Jurkat, Clone E6-1 (cell line): Measurements from ENCODE around the gene ARL6. TPM values are rescaled to one million over a fixed set of nuclear protein-coding genes. Genes with fewer than 3 reads are reported as not detected.

Experiments
- DNase-seq: peaks from one replicate; pipeline ENCODE4 v3.0.0-alpha.2; 2011; ENCODE audit warnings: low read depth, low spot score
- H3K4me3 ChIP-seq: 2 replicates; pipeline ENCODE4 v1.5.1; 2011; ENCODE audit warnings: mild to moderate bottlenecking, low read length, control low read depth, moderate library complexity
- polyA plus RNA-seq: library from polyadenylated mRNA; unstranded; fragments of >200 nt; gene quantifications from one replicate; pipeline ENCODE4 v1.2.1, GENCODE V29; 2012; ENCODE audit warnings: missing spikeins; ENCODE audit not compliant: insufficient read length, insufficient read depth

Gene ARL6
- 10.4 TPM for polyA plus RNA-seq

GRCh38 chr3:97764407-97765238, at the start of gene ARL6:
TSS of gene ARL6 (plus strand) at chr3:97764758. CDS start at chr3:97768108, 3,350 bp downstream.
- DNase-seq = peak; percentile 67
- H3K4me3 ChIP-seq = peak within 1 kb of the TSS; percentile 74

- H3K4me3 ChIP-seq = no peak overlapping the region
- DNase-seq = peak; percentile 46
These were observed 45.3 kb upstream of the ARL6 start for GRCh38 chr3:97719156-97719821.

- no peak overlapping the region for H3K4me3 ChIP-seq
- DNase-seq = no peak
These were observed 44.1 kb upstream of the ARL6 start for GRCh38 chr3:97720417-97720816.

- H3K4me3 ChIP-seq = no peak overlapping the region
- DNase-seq = no peak
These were observed 43.1 kb upstream of the ARL6 start for GRCh38 chr3:97721446-97721845.

DNA sequence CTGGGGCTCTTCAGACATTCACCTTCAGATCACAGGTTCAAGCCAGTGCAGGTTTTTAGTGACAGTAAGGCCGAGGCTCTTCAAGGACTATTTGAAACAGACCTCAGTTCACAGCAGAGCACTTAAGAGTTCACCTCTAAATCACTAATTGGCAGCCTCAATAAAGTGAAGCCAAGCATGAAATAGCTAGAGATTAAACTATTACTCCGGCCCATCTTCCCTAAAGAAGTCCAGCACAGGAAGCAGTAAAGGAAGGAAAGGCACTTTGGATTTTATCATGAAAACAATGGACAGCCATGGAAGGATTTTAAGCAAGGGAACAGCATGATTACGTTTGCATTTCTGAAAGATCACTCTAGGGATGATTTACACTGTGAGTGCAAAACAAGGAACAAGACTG, 27.6 kb upstream of the ARL6 start:
- no peak for DNase-seq
- H3K4me3 ChIP-seq = no peak overlapping the region

GRCh38 chr3:97738761-97739160, 25.8 kb upstream of the ARL6 start:
- no peak overlapping the region for H3K4me3 ChIP-seq
- DNase-seq = no peak

DNA sequence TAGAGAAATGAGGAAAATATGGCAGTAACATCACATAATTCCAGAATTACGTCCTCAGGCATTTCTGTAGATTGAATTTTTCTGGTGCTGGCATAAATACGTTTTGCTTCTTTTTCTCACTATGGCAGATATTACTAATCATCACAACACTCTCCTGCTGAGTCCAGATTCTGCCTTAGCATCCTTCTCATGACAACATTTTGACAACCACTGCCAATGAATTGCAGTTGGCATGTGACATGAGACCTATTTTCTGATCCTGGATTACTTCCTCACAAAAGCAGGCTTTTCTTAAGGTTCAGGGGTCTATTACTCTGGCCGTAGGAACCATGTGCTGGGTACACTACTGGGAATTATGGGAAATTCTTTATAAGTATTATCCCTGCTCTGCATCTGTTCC, 22.5 kb upstream of the ARL6 start:
- no peak for DNase-seq
- H3K4me3 ChIP-seq = no peak overlapping the region

DNA sequence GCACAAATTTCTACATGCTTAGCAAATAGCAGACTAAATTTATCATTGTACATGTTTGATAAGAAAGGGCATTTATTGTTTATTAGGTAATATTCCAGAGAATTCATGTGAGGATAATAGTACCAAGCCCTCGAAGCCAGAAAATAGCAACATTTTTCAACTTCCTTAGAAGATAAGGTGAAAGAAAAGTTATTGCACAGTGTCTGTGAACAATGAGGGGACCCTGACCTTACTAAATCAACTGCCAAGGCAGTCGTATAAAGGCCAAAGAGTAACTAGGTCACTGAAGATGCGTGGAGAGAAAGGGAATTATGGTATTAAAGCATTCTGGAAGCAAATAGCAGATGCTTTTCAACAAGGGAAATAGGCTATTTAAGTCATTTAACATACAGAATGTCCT, 20.3 kb upstream of the ARL6 start:
- H3K4me3 ChIP-seq = no peak overlapping the region
- DNase-seq = no peak

GRCh38 chr3:97763586-97764406, 762 bp upstream of the ARL6 start:
- DNase-seq = no peak
- peak overlapping the region; percentile 74 for H3K4me3 ChIP-seq

GRCh38 chr3:97765336-97765735, 778 bp downstream of the ARL6 start:
- DNase-seq = no peak
- peak overlapping the region; percentile 74 for H3K4me3 ChIP-seq

GRCh38 chr3:97772926-97773325, 8.4 kb downstream of the ARL6 start:
- no peak for DNase-seq
- no peak overlapping the region for H3K4me3 ChIP-seq

GRCh38 chr3:97778152-97778551, 13.6 kb downstream of the ARL6 start:
- DNase-seq = no peak
- no peak overlapping the region for H3K4me3 ChIP-seq

DNA sequence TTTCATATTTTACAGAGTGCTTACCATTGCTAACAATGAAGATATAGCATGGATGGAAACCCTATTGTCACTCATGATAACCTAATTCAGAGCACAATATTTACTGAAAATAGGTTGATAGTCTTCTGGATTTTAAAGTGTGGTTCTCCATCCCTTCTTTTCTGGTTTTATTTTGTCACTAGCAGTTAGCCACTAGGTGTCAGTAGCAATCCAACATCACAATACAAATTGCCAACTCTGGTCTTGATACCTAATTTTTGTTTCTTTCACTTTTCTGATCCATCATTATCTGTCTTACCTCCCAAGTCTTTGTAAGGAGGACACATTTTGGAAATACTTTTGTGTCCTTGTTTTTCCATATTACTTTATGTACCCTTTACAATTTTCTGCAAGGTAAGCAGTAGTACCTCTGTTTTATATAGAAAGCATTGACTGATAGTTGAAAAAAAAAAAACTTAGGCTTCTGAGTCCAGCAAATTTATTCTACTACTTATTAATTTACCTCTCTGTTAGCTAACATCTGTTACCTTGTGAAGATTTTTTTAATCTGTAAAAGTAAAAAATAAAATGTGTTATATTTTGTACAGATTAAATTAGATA, 29.0 kb downstream of the ARL6 start:
- no peak overlapping the region for H3K4me3 ChIP-seq
- DNase-seq = peak; percentile 52

- no peak overlapping the region for H3K4me3 ChIP-seq
- no peak for DNase-seq
These were observed 31.4 kb downstream of the ARL6 start for GRCh38 chr3:97795951-97796350.

GRCh38 chr3:97804471-97804870, 39.9 kb downstream of the ARL6 start:
- no peak for DNase-seq
- no peak overlapping the region for H3K4me3 ChIP-seq

GRCh38 chr3:97810779-97811390, 46.3 kb downstream of the ARL6 start:
- DNase-seq = no peak

GRCh38 chr3:97815149-97815917, 50.8 kb downstream of the ARL6 start:
- peak; percentile 9 for DNase-seq

More at GRCh38 chr3:97810779-97811390, 46.3 kb downstream of the ARL6 start:
- H3K4me3 ChIP-seq = no peak overlapping the region

GRCh38 chr3:97816811-97817210, 52.3 kb downstream of the ARL6 start:
- no peak overlapping the region for H3K4me3 ChIP-seq
- DNase-seq = no peak

More at GRCh38 chr3:97815149-97815917, 50.8 kb downstream of the ARL6 start:
- no peak overlapping the region for H3K4me3 ChIP-seq
